Mesenteric fat pad (tissue), 1 donor: ENCODE results near the gene NDE1. TPM values are rescaled to one million over a fixed set of nuclear protein-coding genes. Genes with fewer than 3 reads are reported as not detected.

Experiments
- DNase-seq: peaks from one replicate; pipeline ENCODE4 v3.0.0-alpha.2; 2020; ENCODE audit warnings: low spot score
- total RNA-seq: library from RNA; stranded (reverse); fragmentation: NEBNext Ultra II Directional; extraction: Animal tissue kit (Norgen Biotek cat#: 25700); gene quantifications from one replicate; pipeline ENCODE4 v1.2.1, GENCODE V29; 2021
- donor health status: DM: yes; HTN: yes; CAD: no.

NDE1 gene
- total RNA-seq, 1 donor from 2014 or later, result 26.8 TPM

DNA sequence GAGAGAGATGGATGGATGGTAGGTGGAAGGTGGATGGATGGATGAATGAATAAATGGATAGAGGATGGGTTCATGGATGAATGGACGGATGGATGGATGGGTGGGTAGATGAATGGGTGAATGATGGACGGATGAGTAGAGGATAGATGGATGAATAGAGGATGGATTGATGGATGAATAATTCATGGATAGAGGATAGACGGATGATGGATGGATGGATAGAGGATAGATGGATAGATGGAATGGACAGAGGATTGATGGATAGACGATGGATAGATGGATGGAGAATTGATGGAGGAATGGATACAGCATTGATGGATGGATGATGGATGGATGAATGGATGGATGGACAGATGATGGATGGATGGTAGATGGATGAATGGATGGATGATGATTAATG lies 115.1 kb downstream of the NDE1 start:
- DNase-seq, result no peak

- DNase-seq, result no peak
These were observed 115.8 kb downstream of the NDE1 start for GRCh38 chr16:15765880-15766279.

DNA sequence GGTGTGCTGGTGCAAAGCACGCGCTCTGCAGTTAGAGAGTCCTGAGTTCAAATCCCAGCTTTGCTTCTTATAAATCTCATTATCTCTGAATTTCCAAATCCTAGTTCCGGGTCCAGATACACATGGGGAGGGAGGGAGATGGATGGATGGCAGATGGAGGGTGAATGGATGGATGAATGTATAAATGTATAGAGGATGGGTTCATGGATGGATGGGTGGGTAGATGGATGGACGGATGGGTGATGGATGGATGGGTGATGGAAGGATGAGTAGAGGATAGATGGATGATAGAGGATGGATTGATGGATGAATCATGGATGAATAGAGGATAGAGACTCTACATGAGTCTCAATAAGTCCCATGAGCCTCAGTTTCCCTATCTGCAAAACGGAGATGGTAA lies 116.9 kb downstream of the NDE1 start:
- no peak for DNase-seq

- no peak for DNase-seq
These were observed 118.2 kb downstream of the NDE1 start for GRCh38 chr16:15768201-15768600.

- no peak for DNase-seq
These were observed 119.2 kb downstream of the NDE1 start for GRCh38 chr16:15769239-15769638.

DNA sequence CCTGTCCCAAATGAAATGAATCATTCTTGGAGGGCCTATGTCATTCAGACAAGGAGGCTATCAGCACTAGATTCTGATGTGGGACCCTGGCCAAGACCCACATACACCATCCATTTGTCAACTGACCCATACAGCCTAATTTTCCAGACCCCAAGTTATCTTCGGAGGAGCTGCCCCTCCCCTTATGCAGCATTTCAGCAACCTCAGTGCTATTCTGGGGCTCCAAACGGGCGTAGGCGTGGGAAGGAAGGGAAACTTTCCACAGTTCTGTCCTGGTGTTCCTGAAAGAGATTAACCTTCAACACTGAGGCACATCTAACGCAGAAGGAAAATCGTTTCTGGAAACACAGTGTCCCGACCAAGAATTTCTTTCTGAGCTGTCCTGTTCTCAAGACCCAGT lies 120.1 kb downstream of the NDE1 start:
- no peak for DNase-seq

DNA sequence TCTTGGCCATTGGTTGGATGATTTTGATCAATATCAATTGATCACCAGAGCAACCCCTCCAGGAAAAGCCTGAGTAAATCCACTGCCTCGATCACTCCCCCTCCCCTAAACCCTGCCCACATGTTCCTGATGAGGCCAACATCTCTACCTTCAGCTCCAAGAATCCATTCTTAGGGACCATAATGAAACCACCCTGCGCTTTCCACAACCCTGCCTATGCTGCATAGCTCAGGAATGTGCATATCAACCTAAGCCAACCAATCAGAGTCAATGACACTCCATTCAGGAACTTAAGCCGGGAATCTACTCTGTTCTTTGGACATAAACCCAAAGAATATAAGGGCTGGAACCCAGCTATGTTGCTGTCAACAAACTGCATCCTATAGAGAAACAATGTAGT lies 120.5 kb downstream of the NDE1 start:
- DNase-seq, result no peak

- DNase-seq, result no peak
These were observed 121.6 kb downstream of the NDE1 start for GRCh38 chr16:15771694-15772093.

DNA sequence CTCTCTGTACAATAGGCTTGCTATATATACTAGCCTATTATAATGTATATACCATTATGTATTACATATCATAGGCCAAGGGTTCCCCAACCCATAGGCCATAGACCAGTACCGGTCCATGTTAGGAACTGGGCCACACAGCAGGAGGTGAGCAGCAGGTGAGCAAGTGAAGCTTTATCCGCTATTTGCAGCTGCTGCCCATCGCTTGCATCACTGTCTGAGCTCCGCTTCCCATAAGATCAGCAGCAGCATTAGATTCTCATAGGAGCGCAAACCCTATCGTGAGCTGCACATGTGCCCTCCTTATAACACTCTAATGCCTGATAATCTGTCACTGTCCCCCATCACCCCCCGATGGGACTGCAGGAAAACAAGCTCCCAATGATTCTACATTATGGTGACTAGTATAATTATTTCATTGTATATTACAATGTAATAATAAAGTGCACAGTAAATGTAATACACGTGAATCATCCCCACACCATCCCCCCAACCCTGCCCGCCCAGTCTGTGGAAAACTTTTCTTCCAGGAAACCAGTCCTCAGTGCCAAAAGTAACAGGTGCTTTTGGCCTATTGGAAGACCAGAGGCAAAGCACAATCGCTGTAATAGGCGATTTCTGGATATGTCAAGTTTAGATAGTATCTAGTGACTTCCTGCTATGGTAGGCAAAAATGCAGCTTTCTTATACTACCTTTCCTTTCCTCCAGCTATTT lies 122.7 kb downstream of the NDE1 start:
- DNase-seq, result no peak

GRCh38 chr16:15773968-15774367 lies 123.9 kb downstream of the NDE1 start:
- DNase-seq, result no peak

- DNase-seq, result no peak
These were observed 125.2 kb downstream of the NDE1 start for GRCh38 chr16:15775209-15775608.

GRCh38 chr16:15775663-15776304 lies 125.7 kb downstream of the NDE1 start:
- no peak for DNase-seq

Other genes starting within 250 kb of the NDE1 start
- gene BMERB1, start 215.7 kb upstream of the NDE1 start, total RNA-seq, result 60.7 TPM
- gene MARF1, start 7.1 kb upstream of the NDE1 start, total RNA-seq, result 51.4 TPM
- 53.5 TPM for gene MYH11, start 206.8 kb downstream of the NDE1 start, total RNA-seq
- gene CEP20, start 238.4 kb downstream of the NDE1 start, total RNA-seq, result 31.4 TPM